ES-I3 (cell line): ENCODE measurements around the gene HLA-F.

Source experiments
- H3K36me3 ChIP-seq: 2 replicates; pipeline ENCODE4 v1.6.1; 2013; ENCODE audit warnings: mild to moderate bottlenecking, low read length, control low read depth, moderate library complexity; ENCODE audit not compliant: insufficient read depth
- H3K4me1 ChIP-seq: 2 replicates; pipeline ENCODE4 v1.6.1; 2013; ENCODE audit warnings: mild to moderate bottlenecking, control low read depth, low read length; ENCODE audit not compliant: insufficient read depth
- H3K9ac ChIP-seq: 2 replicates; pipeline ENCODE4 v1.6.1; 2013; ENCODE audit warnings: low read depth, mild to moderate bottlenecking, low read length, moderate library complexity
- H3K9me3 ChIP-seq: 2 replicates; pipeline ENCODE4 v1.6.1; 2013; ENCODE audit warnings: mild to moderate bottlenecking, low read length, moderate library complexity; ENCODE audit not compliant: control insufficient read depth, insufficient read depth

HLA-F gene

DNA sequence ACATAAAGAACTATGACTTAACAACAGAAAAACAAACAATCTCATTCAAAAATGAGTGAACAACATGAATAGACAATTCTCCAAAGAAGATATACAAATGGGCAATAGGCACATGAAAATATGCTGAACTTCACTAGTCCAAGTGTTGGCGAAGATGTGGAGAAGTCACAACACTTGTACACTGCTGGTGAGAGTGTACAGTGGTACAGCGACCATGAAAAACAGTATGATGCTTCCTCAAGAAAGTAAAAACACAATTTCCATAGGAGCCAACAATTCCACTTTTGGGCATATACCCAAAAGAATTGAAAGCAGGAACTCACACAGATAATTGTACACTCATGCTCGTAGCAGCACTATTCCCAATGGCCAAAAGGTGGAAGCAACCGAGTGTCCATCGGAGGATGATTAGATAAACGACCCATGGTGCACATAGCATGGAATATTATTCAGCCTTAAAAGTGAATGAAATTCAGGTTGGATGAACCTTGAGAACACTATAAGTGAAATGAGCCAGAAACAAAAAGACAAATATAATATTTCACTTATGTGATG is 6.6 kb downstream of the HLA-F start:
- H3K4me1 ChIP-seq: no peaks in the 10 kb centered on the region
- H3K36me3 ChIP-seq: no peaks in the 10 kb centered on the region
- H3K9me3 ChIP-seq: no peaks in the 10 kb centered on the region
- H3K9ac ChIP-seq: no peak overlapping the region

DNA sequence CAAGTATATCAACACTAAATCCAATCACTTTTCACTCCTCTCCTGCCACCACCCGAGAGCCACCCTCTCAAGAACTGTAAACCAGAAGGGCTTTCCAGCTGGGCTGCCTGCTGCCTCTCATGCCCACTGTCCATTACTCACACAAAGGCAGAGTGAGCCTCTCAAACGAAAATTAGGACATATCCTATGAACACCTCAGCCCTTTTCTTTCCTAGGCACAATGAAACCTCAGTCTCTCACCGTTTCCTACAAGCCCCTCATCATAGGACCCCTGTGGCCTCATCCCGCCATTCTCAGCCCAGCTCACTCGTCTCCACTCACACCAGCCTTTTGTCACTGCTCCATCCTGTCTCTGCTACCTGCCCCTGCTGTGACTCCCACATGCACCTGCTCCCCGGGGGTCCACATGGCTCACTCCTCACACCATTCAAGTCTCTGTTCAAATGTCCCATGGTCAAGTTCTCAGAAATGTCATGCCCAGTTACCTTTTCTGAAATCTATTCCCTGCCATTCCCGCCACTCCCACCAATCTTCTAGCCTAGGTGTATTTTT is 7.4 kb downstream of the HLA-F start:
- Histone ChIP-seq H3K36me3 (no peaks in the 10 kb centered on the region), H3K9me3 (no peaks in the 10 kb centered on the region), H3K9ac (no peak overlapping the region)

DNA sequence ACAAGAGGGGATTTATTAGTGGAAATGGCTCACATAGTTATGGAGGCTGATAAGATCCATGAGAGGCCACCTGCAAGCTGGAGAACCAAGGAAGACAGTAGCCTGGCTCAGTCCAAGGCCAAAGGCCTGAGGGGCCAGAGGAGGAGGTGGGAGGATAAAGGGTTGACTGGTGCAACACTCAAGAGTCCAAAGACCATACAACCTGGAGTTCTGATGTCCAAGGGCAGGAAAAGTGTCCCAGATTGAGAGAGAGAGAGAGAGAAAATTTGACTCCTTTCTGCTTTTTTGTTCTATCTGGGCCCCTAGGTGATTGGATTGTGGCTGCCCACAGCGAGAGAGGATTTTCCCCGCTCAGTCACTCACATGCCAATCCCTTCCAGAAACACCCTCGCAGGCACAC is 8.0 kb downstream of the HLA-F start:
- no peaks in the 10 kb centered on the region for H3K9me3 ChIP-seq
- no peak overlapping the region for H3K9ac ChIP-seq
- no peaks in the 10 kb centered on the region for H3K36me3 ChIP-seq
- H3K4me1 ChIP-seq: no peaks in the 10 kb centered on the region

More for the DNA sequence above, 7.4 kb downstream of the HLA-F start:
- H3K4me1 ChIP-seq: no peaks in the 10 kb centered on the region

DNA sequence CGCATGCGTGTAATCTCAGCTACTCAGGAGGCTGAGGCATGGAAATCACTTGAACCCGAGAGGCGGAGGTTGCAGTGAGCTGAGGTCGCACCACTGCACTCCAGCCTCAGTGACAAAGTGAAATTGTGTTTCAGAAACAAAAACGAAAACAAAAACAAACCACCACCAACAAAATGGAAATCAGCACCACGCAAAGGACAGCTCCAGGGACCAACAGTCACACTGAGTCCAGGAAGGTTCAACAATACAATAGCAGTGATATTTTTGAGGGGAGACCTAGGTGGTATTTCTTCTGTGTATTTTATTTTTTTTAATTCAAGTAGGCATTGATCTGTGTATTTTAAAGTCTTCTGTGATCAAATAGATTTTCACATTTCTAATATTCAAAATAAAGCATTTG is 9.8 kb downstream of the HLA-F start:
- no peak overlapping the region for H3K9ac ChIP-seq
- no peaks in the 10 kb centered on the region for H3K36me3 ChIP-seq
- no peaks in the 10 kb centered on the region for H3K9me3 ChIP-seq
- H3K4me1 ChIP-seq: no peaks in the 10 kb centered on the region

DNA sequence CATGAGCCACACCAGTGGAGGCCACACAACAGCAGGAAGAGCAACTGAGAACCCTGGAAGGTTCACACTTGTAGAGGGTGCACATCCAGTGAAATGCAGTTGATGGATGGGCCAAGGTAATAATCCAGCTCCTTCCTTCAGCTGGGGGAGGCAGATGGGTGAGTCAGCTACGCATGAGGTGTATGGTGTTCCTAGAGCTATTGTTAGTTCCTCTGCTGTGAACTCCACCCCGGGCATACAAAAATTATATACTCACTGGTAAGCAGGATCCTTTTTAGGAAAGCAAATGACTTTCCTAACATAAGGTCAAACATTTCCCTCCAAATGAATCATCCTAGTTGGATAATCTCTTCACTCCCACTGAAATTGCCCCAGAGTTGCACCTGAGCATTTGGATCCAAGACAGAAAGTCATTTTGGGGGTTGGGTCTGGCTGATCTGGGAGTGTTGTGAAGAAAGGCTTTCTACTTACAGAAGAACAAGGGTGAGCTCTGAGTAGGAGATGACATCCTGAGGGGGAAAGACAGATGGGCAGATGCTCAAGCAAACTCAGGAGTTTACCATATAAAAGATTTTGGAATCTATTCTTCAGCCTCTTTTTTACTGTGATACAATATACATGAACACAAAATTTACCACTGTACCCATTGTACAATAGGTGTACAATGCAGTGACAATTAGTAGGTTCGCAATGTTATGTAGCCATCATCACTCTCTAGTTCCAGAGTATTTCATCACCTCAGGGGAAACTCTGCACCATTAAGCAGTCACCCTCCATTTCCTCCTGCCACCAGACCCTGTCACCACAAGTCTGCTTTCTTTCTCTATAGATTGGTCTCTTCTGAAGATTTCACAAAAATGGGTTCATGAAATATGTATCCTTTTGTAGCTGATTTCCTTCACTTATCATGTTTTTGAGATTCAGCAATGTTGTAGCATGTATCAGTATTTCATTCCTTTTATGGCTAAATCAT is 11.1 kb downstream of the HLA-F start:
- no peaks in the 10 kb centered on the region for H3K9me3 ChIP-seq
- no peak overlapping the region for H3K9ac ChIP-seq
- no peaks in the 10 kb centered on the region for H3K36me3 ChIP-seq
- H3K4me1 ChIP-seq: no peaks in the 10 kb centered on the region

DNA sequence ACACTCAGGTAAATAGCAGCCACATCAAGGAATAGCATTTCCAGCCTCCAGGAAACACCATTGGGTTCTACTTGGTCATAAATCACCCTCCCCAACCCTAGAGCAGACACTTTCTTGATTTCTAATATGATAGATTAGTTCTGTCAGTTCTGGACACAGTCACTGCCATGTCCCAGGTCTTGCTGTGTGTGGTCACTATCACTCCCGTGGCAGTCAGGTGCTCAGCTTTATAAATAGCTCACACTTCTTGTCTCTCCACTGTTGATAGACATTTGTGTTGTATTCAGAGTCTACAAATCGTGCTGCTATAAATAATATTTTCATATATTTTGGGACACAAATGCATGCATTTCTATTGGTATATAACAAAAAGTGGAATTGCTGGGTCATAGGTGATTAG is 13.3 kb downstream of the HLA-F start:
- Histone ChIP-seq H3K9me3 (no peaks in the 10 kb centered on the region), H3K36me3 (no peaks in the 10 kb centered on the region), H3K9ac (no peak overlapping the region), H3K4me1 (no peaks in the 10 kb centered on the region)

DNA sequence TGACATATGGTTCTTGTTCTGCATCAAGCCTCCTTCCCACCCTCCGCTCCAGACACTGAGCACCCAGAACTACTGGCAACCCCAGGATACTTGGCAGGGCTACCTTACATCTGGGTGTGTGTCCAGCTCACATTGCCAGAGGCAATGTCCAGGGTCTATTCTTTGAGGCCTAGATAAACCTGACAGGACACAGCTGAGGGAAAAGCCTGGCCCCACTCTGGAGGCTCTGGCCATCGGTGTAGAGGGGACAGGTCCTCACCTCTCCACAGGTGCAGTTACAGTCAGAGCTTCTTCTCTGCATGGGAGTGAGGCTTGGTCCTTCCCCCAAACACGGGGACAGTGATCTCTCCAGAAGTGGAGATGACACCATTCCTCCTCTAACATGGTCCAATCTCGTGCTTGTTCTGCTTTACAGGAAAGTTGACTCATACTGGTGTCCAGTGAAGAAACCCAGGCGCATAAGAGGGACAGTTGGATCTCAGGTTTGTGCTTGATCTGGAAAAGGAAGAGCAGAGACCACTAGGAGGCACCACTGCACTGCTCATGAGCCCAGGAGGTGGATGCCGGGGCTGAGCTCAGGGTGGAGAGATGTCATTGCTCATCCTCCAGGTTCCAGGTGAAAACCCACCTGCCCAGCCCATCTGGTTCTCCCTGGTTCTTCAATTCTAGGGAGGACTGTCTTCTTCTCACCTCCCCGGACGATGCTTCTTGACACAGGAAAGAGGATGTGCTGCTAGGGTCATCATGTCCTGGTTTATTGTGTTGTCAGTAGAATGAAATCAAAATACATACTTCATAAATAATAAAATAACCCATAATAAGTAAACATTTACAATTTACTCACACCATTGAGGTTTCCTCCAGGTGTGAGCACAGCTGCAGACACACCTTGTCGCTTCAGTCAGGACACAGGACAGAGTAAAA is 14.7 kb downstream of the HLA-F start:
- H3K9me3 ChIP-seq: no peaks in the 10 kb centered on the region
- no peak overlapping the region for H3K9ac ChIP-seq
- H3K4me1 ChIP-seq: no peaks in the 10 kb centered on the region

DNA sequence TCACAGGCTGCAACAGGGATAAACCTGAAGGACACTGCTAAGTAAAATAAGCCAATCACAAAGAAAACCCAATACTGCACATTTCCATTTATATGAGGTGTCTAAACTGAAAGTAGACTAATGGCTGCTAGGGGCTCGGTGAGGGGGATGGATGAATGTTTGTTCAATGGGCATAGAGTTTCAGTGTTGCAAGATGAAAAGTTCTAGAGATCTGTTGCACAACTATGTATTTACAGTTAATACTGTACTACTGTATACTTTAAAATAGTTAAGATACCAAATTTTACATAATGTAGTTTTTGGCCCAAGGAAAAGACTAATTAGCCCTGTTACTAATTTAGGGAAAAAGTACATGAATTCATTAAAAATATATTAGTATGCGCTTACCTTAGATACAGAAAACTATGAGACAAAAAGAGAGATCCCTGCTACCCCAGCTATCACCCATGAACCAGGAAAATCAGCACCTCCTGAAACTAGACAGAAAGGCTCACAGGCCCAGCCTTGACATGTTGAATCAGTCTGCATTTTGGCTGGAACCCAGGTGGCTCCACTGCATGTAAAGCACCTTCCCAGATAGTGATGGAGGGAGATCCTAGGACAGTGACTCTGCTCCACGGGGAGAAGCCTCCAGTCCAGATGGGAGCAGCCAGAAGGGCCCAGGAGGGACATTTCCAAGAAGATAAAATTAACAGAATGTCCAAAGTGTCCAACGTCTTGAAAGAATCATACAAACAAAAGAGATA is 16.1 kb downstream of the HLA-F start:
- H3K4me1 ChIP-seq: no peaks in the 10 kb centered on the region
- no peaks in the 10 kb centered on the region for H3K36me3 ChIP-seq
- no peaks in the 10 kb centered on the region for H3K9me3 ChIP-seq
- H3K9ac ChIP-seq: no peak overlapping the region

More for the DNA sequence above, 14.7 kb downstream of the HLA-F start:
- H3K36me3 ChIP-seq: no peaks in the 10 kb centered on the region

DNA sequence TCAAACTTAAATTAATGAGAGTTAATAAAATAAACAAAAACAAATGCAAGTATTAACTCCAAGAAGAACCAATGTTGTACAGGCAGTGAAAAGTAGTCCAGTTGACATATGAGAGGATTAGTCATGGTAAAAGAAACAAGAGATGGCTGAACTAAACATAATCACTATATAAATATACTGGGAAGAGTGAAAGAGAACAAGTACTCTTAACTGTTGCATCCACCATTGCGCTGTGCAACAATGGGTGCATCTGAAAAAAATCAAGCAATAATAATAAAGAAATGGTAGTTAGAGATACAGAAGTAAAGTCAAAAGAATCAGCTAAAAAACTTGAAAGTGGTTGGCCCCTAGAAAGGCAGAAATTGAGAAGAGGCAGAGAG is 16.6 kb downstream of the HLA-F start:
- H3K4me1 ChIP-seq: no peaks in the 10 kb centered on the region
- H3K9me3 ChIP-seq: no peaks in the 10 kb centered on the region
- no peak overlapping the region for H3K9ac ChIP-seq
- no peaks in the 10 kb centered on the region for H3K36me3 ChIP-seq

DNA sequence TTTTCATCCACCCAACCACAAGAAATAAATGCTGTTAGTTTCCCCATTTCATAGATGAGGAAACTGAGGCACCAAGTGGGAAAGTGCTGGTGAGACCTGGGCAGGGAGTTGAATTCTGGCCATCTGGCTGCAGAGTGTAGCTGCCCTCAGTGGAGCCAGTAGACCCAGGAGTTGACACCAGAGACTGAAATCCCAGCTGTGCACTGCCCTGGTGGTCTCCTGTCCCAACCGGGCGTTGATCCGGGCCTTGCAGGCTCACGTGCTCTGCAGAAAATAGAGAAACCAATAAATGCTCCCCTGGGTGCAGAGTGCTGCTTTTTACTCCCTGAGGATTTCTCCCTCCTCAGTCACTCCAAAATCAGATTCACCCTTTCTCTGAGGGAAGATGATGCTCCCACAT is 18.4 kb downstream of the HLA-F start:
- H3K9ac ChIP-seq: no peak overlapping the region
- no peaks in the 10 kb centered on the region for H3K36me3 ChIP-seq
- H3K9me3 ChIP-seq: no peaks in the 10 kb centered on the region

DNA sequence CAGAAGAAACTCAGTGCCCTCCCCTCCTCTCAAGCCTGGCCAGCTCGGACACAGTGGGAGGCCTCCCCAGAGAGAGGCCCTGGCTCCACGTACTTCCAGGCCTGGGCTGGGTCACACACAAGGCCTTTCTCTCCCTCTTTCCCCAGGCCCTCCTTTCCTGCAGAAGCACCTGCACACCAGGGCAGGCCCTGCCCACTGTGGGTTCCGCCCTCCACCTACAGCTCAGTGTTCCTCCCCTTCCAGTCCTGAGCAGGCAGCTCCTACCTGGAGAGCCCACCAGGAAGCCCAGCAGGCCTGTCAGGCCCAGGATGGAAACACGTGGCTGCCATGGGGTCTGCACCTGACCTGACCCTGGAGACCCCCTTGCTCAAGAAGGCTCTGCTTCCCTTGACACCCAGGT is 18.9 kb downstream of the HLA-F start:
- Histone ChIP-seq H3K4me1 (no peaks in the 10 kb centered on the region), H3K9ac (no peak overlapping the region), H3K36me3 (no peaks in the 10 kb centered on the region), H3K9me3 (no peaks in the 10 kb centered on the region)

More for the DNA sequence above, 18.4 kb downstream of the HLA-F start:
- H3K4me1 ChIP-seq: no peaks in the 10 kb centered on the region

DNA sequence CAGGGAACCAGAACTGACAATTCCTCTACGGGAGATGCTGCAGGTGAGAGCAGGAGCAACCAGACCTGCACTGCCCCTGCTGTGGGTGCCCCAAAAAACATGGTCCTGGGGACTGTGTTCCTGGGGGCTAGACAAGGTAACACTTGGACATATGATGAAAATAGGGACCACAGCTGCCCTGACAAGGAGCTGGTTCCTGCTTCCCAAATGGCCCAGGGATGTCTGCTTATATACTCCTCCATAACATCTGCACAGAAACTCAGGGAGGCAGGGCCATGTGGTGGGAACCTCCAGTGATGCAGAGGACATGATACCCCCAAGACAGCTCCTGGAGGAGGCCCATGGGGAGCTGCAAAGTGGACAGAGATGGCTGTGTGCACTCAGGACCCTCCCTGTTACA is 19.8 kb downstream of the HLA-F start:
- H3K9ac ChIP-seq: no peak overlapping the region
- H3K9me3 ChIP-seq: no peaks in the 10 kb centered on the region
- no peaks in the 10 kb centered on the region for H3K4me1 ChIP-seq
- H3K36me3 ChIP-seq: no peaks in the 10 kb centered on the region

DNA sequence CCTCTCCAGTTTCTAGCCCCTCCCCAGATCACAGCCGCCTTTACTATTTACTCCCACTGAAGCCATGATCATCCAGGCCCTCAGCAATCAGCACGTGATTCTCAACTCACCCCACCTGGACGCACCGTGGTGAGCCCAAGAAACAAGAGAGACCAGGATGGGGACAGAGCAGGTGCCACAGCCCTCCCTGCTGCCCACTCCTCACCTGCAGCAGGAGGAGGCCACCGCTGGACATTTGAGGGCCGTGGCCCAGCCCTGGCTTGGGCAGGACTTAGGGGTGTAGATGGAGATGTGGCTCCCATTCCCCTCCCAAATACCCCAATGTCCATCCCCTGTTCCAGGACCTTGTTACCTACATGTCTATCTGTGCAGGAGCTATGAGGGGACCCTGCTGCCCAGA is 20.3 kb downstream of the HLA-F start:
- no peaks in the 10 kb centered on the region for H3K9me3 ChIP-seq
- no peaks in the 10 kb centered on the region for H3K36me3 ChIP-seq
- H3K4me1 ChIP-seq: no peaks in the 10 kb centered on the region
- H3K9ac ChIP-seq: no peak overlapping the region

DNA sequence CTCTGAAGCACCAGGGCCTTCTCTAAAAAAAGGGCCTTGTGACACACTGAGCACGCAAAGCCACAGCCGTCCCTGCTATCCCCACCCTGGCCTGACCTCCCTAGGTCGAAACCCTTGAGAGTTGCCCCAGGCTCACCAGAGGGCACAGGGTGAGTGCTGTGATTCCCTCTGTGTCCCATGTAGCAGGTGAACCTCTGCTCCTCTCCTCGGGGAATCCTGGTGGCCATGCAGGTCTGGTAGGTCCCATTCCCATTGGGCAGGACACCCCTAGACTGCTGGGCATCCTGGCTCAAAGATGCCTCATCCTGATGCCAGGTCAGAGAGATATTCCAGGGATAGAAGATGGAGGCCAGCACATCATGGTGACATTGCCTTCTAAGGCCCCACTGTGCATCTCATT is 20.9 kb downstream of the HLA-F start:
- no peaks in the 10 kb centered on the region for H3K9me3 ChIP-seq
- no peaks in the 10 kb centered on the region for H3K4me1 ChIP-seq
- H3K36me3 ChIP-seq: no peaks in the 10 kb centered on the region
- no peak overlapping the region for H3K9ac ChIP-seq
